Omental fat pad (tissue), 4 donors: ENCODE measurements around the gene NTRK3. TPM values are rescaled to one million over a fixed set of nuclear protein-coding genes. Genes with fewer than 3 reads are reported as not detected.

Source experiments
- ATAC-seq: fragments of 150-250 bp; one replicate; pipeline ENCODE4 v1.9.1; 2016; ENCODE audit warnings: mild to moderate bottlenecking, moderate library complexity; ENCODE audit not compliant: low FRiP score
- DNase-seq: peaks from one replicate; pipeline ENCODE4 v3.0.0-alpha.2; 2019; ENCODE audit warnings: low spot score
- total RNA-seq, 4 donors: library from RNA; depleted of rRNA; stranded (reverse); fragments of >200 nt; gene quantifications; one replicate each; pipeline ENCODE4 v1.1.0, GENCODE V29; 2016
- TF ChIP-seq, protein P1 (sequence below), 3 donors: fragments of 450-650 bp; IDR thresholded peaks; one replicate each; pipeline ENCODE4 v1.5.1; 2016 to 2017; ENCODE audit warnings: antibody characterized with exemption in 3 of 3, mild to moderate bottlenecking in 3 of 3, moderate library complexity in 2 of 3

The NTRK3 gene
- total RNA-seq, 4 donors from 2014 or later, result 0.75 to 5.2 (median 3.6) TPM

DNA sequence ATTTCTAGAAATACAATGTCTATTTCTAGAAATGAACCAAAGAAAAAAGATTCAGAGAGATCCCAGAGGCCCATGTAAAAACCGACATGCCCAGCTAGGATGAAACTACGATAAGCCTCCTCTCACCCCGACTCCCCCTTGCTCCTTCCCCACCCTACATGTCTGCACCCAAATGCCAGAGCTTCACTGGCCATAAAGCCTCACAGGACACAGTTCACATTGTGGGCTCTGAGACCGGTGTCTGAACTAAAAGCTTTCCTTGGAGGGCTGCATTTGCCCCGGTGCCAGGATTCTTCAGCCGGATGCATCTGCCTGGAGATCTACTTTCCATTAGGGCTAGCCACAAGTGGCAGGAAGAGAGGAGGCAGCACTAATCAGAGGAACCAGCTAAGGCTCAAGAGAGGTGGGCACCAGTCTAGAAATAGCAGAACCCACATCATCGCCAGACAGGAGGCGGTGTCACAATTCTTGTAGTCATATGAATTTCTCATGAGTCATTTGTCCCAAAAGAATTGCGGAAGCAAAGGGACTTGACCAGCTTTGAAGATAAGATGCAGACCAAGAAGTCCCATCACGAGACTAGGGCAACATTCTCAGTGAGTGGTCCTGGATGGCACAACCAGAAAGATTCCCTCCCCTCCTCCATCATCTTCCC, 353.6 kb downstream of the NTRK3 start:
- TF ChIP-seq, protein P1, sequence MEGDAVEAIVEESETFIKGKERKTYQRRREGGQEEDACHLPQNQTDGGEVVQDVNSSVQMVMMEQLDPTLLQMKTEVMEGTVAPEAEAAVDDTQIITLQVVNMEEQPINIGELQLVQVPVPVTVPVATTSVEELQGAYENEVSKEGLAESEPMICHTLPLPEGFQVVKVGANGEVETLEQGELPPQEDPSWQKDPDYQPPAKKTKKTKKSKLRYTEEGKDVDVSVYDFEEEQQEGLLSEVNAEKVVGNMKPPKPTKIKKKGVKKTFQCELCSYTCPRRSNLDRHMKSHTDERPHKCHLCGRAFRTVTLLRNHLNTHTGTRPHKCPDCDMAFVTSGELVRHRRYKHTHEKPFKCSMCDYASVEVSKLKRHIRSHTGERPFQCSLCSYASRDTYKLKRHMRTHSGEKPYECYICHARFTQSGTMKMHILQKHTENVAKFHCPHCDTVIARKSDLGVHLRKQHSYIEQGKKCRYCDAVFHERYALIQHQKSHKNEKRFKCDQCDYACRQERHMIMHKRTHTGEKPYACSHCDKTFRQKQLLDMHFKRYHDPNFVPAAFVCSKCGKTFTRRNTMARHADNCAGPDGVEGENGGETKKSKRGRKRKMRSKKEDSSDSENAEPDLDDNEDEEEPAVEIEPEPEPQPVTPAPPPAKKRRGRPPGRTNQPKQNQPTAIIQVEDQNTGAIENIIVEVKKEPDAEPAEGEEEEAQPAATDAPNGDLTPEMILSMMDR (IDR thresholded peaks at IDR 0.05), result no peak
- ATAC-seq (no peak), DNase-seq (no peak)

- TF ChIP-seq, protein P1 (IDR thresholded peaks at IDR 0.05), result no peak
- DNase-seq (no peak), ATAC-seq (no peak)
These were observed 354.4 kb downstream of the NTRK3 start for GRCh38 chr15:87901926-87902690.

- TF ChIP-seq, protein P1 (IDR thresholded peaks at IDR 0.05), result no peak
- ATAC-seq (no peak), DNase-seq (no peak)
These were observed 355.5 kb downstream of the NTRK3 start for GRCh38 chr15:87901008-87901407.

DNA sequence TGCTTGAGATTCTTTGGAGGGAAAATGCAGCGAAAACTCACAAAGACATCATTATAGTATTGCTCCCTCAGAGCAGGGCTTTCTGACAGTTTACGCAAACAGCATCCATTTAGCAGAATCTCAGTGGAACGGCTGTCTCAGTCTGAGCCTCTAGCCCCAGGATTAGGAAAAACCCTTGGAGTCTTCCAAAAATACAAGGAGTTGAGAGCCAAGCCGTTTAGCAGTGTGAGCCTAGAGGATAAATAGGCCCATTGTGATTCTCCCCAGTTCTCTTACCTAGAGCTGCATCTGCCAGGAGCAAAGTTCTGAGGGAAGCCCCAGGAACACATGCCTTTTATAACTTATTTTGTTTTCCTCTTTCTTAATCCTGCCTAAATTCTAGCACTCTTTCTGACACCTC, 359.6 kb downstream of the NTRK3 start:
- ATAC-seq, result no peak
- TF ChIP-seq, protein P1 (IDR thresholded peaks at IDR 0.05), result no peak
- no peak for DNase-seq

GRCh38 chr15:87887177-87887576, 369.4 kb downstream of the NTRK3 start:
- DNase-seq (no peak), ATAC-seq (no peak)
- TF ChIP-seq, protein P1 (IDR thresholded peaks at IDR 0.05), result no peak

DNA sequence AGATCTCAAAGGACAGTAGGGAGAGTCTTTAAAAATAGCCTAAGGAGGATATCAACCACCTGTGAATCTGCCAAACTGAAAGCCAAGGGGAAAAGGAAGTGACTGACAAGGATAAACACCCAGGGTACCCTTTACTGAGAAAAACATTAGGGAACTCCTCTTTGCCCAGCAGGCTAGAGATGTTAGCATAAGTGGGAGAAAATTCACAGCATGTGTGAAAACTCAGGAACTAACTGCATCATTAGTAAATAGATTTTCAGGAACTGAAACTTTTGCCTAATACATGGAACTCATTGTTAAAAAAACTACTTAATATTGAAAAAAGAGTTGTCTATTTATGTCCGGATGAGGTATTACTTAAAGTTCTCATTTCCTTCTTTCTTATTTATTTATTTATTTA, 375.5 kb downstream of the NTRK3 start:
- no peak for ATAC-seq
- DNase-seq, result no peak
- TF ChIP-seq, protein P1 (IDR thresholded peaks at IDR 0.05), result no peak
